CD4-positive, alpha-beta T cell treated with Interleukin-15 for 4 hours (primary cell): ENCODE measurements around the gene CDHR5.

ENCODE experiments used
- DNase-seq: peaks from one replicate; pipeline ENCODE4 v3.0.0-alpha.2; 2020; ENCODE audit warnings: low spot score

Gene CDHR5

GRCh38 chr11:643849-644738 lies 19.3 kb upstream of the CDHR5 start:
- DNase-seq, result no peak

DNA sequence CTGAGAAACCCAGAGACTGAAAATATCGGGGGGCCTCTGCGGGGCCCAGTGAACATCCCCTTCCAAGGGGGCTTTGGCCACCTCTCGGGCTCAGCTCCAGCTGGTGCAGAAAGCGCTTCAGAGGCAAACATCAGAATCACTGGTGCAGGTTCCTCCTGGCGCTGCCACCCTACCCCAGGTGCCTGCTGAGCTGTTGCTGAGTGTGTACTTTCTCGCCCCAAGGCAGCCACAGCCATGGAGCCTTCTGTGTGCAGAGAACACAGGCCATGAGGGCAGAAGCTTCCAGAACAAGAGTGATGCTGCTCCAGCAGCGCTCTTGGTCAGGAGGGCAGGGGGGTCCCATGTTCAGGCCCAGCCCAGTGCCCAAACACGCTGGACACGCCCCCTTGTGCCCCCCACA lies 18.6 kb upstream of the CDHR5 start:
- no peak for DNase-seq

GRCh38 chr11:641806-642370 lies 17.1 kb upstream of the CDHR5 start:
- no peak for DNase-seq

- DNase-seq, result no peak
These were observed 15.4 kb upstream of the CDHR5 start for GRCh38 chr11:640021-640706.

DNA sequence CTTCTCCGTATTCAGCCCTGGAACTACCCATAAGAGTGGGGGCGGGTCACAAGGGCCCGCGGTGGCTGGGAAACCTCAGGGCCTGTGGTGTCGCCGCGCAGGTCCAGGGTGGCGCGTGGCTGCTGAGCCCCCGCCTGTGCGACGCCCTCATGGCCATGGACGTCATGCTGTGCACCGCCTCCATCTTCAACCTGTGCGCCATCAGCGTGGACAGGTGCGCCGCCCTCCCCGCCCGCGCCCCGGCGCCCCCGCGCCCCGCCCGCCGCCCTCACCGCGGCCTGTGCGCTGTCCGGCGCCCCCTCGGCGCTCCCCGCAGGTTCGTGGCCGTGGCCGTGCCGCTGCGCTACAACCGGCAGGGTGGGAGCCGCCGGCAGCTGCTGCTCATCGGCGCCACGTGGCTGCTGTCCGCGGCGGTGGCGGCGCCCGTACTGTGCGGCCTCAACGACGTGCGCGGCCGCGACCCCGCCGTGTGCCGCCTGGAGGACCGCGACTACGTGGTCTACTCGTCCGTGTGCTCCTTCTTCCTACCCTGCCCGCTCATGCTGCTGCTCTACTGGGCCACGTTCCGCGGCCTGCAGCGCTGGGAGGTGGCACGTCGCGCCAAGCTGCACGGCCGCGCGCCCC lies 14.7 kb upstream of the CDHR5 start:
- DNase-seq, result no peak

- no peak for DNase-seq
These were observed 14.0 kb upstream of the CDHR5 start for GRCh38 chr11:638631-639331.

- no peak for DNase-seq
These were observed 13.1 kb upstream of the CDHR5 start for GRCh38 chr11:637593-638521.

DNA sequence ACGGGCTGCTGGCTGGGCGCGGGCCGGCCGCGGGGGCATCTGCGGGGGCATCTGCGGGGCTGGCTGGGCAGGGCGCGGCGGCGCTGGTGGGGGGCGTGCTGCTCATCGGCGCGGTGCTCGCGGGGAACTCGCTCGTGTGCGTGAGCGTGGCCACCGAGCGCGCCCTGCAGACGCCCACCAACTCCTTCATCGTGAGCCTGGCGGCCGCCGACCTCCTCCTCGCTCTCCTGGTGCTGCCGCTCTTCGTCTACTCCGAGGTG lies 12.5 kb upstream of the CDHR5 start:
- DNase-seq, result no peak

DNA sequence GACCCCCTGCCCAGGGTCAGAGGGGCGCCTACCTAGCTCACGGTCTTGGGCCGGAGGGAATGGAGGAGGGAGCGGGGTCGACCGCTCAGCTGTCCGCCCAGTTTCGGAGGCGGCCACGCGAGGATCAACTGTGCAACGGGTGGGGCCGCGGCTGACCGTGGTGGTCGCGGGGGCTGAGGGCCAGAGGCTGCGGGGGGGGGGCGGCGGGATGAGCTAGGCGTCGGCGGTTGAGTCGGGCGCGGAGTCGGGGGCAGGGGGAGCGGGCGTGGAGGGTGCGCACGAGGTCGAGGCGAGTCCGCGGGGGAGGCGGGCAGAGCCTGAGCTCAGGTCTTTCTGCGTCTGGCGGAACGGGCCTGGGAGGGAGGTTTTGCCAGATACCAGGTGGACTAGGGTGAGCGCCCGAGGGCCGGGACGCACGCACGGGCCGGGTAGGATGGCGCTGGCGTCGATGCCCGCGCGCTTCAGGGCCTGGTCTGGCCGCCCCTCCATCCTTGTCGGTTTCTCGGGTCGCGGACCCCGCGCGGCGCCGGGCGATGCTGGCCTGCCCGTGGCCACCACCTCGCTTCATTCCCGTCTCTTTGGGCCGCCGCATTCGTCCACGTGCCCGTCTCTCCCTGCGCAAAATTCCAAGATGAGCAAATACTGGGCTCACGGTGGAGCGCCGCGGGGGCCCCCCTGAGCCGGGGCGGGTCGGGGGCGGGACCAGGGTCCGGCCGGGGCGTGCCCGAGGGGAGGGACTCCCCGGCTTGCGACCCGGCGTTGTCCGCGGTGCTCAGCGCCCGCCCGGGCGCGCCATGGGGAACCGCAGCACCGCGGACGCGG lies 12.0 kb upstream of the CDHR5 start, which contains the start of gene DRD4:
DRD4 (plus strand) TSS at position 759 of the 822 bp plus-strand sequence; CDS start at position 795, 36 bp downstream.
- DNase-seq, result no peak

DNA sequence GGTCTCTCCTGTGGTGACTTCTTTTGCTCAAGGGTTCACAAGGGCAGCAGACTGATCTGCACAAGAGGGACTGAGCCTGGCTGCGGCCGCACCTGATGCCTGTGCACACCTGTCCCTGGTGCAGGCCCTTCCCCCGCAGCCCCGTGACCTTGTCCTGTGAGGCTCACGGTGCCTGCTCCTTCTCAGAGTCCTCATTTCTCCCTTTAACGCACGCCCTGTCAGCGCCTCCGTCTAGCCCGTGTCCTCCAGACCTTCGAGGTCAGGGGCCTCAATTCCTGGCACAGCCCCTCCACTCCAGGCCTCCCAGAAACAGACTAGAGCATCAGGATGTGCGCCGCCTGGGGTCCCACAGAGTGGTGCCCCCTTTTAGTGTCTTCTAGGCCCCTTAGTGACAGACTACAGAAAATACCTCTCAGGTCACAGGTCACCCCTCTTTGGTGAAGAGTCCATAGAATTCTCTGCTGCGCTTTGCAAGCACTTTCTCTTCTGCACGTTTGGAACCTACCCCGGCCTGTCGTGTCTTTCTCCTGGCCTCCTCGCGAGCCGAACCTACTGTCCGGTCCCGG lies 11.3 kb upstream of the CDHR5 start:
- no peak for DNase-seq

DNA sequence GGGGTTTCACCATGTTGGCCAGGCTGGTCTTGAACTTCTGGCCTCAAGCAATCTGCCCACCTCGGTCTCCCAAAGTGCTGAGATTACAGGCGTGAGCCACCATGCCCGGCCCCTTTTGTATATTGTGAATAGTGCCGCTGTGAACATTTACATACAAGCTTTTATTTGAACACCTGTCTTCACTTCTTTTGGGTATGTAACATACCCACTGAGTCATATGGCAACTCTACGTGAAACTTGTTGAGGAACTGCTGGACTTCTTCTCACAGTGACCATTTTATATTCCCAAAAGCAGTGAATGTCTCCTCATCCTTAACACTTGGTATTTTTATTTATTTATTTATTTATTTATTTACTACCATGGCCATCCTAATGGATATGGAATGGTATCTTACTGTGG lies 6.1 kb upstream of the CDHR5 start:
- DNase-seq, result no peak

- DNase-seq, result peak; percentile 9
These were observed 4.5 kb upstream of the CDHR5 start for GRCh38 chr11:629237-629583.

GRCh38 chr11:628056-628455 lies 3.3 kb upstream of the CDHR5 start:
- DNase-seq, result no peak

DNA sequence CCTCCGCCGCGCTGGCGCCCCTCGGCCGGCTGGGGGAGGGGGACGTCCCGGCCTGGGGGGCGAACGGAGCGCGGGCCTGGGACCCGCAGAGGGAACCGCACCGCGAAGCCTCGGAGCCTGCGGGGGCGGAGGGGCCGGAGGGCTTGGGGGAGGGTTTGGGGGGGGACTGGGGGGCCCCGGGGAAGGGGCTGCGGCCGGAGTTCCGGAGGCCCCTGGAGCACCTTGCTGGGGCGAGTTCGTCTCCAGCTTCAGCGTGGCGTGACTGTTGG lies 2.5 kb upstream of the CDHR5 start:
- DNase-seq, result no peak

GRCh38 chr11:626475-627307 lies 1.9 kb upstream of the CDHR5 start, which contains the start of gene SCT:
SCT (minus strand) TSS chr11:627181; CDS start chr11:627143, 38 bp downstream.
- no peak for DNase-seq

GRCh38 chr11:625636-626268 lies 997 bp upstream of the CDHR5 start:
- DNase-seq, result no peak

- no peak for DNase-seq
These were observed 603 bp downstream of the CDHR5 start for GRCh38 chr11:623999-624704.

- DNase-seq, result no peak
These were observed 1.3 kb downstream of the CDHR5 start for GRCh38 chr11:623349-623869.
